Breast epithelium (tissue), 3 donors: Measurements from ENCODE around the gene HKDC1.

Experiments used
- CTCF ChIP-seq, 3 donors: fragments of 450-650 bp; IDR thresholded peaks; one replicate each; pipeline ENCODE4 v1.5.1; 2016 to 2017; ENCODE audit warnings: antibody characterized with exemption in 3 of 3, mild to moderate bottlenecking in 3 of 3, moderate library complexity in 3 of 3
- POLR2A ChIP-seq: fragments of 450-650 bp; IDR thresholded peaks from one replicate; pipeline ENCODE4 v1.6.1; 2016; ENCODE audit warnings: antibody characterized with exemption, mild to moderate bottlenecking, moderate library complexity
- POLR2AphosphoS5 ChIP-seq, 3 donors: sonication (generic); formaldehyde crosslinking; IDR thresholded peaks; one replicate each; pipeline ENCODE4 v1.6.1; 2017; ENCODE audit warnings: antibody characterized with exemption in 3 of 3

- no peak for TF ChIP-seq CTCF (IDR thresholded peaks at IDR 0.05)
- no peak for TF ChIP-seq POLR2A
- TF ChIP-seq POLR2AphosphoS5 (IDR thresholded peaks at IDR 0.05) = no peak
These were observed 9.0 kb upstream of the HKDC1 start for GRCh38 chr10:69211104-69211503.
